Measurements from ENCODE around the gene LYRM9.

LYRM9 gene

DNA sequence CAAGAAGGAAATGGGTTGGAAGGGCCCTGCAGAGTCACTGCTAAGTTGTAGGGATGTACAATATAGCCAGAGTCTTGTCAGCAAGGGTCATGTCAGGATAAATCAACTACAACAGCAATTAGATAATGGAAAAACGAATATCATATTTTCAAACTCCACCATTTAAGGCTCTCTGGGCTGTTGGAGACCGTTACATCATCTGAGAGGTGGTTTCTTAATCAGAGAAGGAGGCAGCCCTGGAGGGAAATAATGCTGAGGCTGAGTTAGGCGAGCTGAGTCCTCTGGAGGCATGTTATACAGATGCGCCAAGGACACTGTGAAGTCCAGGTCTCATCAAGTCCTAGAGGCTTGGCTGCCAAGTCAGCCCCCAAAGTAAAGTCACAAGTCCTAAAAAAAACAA lies 30.3 kb downstream of the LYRM9 start:
- TF ChIP-seq, protein P1, sequence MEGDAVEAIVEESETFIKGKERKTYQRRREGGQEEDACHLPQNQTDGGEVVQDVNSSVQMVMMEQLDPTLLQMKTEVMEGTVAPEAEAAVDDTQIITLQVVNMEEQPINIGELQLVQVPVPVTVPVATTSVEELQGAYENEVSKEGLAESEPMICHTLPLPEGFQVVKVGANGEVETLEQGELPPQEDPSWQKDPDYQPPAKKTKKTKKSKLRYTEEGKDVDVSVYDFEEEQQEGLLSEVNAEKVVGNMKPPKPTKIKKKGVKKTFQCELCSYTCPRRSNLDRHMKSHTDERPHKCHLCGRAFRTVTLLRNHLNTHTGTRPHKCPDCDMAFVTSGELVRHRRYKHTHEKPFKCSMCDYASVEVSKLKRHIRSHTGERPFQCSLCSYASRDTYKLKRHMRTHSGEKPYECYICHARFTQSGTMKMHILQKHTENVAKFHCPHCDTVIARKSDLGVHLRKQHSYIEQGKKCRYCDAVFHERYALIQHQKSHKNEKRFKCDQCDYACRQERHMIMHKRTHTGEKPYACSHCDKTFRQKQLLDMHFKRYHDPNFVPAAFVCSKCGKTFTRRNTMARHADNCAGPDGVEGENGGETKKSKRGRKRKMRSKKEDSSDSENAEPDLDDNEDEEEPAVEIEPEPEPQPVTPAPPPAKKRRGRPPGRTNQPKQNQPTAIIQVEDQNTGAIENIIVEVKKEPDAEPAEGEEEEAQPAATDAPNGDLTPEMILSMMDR (IDR thresholded peaks at IDR 0.05; ENCODE audit: insufficient read depth, low read length, missing control alignments) = no peak
- H3K4me3 ChIP-seq (ENCODE audit: low read depth, low read length) = no peak overlapping the region
- ChIA-PET POLR2A (no interaction called here), CTCF (no interaction called here)
- no peak for DNase-seq (ENCODE audit: low read depth, low spot score)

DNA sequence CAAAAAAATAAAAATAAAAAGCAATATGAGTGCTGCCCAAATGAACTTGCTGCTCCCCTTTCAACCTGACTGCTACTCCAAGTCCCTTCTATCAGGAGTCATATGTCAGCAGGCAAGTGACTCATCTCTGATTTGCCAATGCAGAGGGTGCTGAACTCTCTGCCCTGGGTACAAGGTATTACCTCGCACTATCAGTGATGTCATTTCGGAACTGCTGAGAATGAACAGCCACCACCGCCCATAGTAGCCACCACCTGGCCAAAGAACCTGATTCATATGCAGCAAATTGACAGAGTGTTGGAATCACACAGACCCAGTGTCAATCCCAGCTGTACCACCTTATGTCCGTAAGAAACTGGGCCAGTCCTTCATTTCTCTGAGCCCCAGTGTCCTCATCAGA lies 31.2 kb downstream of the LYRM9 start:
- no peak overlapping the region for H3K4me3 ChIP-seq (ENCODE audit: low read depth, low read length)
- ChIA-PET POLR2A (no interaction called here), CTCF (interaction anchor here (2.4 kb wide), 1 partner anchor 18 kb away, joined by 7 read pairs; no protein-coding TSS in a partner anchor)
- no peak for DNase-seq (ENCODE audit: low read depth, low spot score)
- TF ChIP-seq, protein P1 (IDR thresholded peaks at IDR 0.05; ENCODE audit: insufficient read depth, low read length, missing control alignments) = no peak

DNA sequence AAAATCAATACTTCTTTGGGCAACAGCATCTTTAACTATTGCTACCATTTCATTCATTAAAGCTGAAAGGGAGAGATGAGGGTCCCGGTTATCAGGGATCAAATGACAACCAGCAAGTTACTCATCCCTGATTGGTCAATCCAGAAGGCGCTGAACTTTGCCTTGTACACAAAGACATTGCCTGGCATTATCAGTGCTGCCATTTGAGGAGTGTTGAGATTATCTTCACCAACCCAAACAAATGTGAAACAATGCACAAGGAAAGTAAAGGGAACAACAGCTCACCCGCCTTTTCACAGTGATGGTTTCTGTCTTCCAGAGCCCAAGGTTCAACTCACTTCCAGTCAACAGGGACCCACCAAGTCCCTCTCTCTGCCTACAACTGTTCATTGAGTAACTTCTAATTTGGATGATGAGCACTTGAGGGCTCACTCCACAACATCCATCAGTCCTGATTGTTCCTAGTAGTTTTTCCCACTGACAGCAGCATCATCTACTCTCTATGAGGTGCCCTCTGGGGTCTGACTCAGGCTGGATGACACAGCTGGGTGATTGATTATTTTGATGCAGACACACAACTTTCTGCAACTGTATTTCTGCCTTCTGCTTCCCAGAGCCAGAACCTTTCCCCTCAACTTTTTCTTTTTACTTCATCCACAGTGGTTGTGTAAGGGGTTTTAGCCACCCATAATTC lies 32.0 kb downstream of the LYRM9 start:
- POLR2A ChIA-PET = no interaction called here
- no peak overlapping the region for H3K4me3 ChIP-seq (ENCODE audit: low read depth, low read length)
- CTCF ChIA-PET = interaction anchor here (1.2 to 2.4 kb wide), 3 partner anchors 19 to 56 kb away, joined by 3 to 7 read pairs (median 4); no protein-coding TSS in a partner anchor
- TF ChIP-seq, protein P1 (IDR thresholded peaks at IDR 0.05; ENCODE audit: insufficient read depth, low read length, missing control alignments) = no peak
- DNase-seq (ENCODE audit: low read depth, low spot score) = no peak

DNA sequence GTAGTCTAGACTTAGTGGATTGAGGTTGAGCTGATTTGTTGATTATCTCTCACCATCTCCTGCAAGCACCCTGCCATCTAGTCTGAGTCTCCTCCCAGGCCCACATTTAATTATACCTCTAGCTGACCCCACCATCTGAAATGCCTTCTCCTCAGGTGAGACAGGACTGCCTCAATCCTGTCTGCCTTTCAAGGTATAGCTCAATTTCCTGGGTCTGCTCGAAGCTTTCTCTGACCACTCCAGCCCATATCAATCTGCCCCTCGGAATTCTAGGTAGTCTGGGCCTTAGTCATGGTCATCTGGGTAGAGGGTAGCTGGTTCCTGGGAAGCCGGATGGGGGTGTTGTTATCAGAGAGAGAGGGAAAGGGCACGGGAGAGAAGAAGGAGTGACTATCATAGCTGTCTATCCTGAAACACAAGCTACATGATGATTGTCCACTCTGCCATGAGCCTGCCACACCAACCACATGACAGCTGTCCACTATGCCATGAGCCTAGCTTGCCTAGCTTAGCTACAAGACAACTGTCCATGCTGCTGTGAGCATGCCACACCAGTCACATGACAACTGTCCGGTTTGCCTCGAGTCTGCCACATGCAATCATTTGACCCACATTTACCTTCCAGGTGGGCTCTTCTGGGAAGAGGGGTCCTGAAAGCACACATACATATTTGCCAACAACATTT lies 34.4 kb downstream of the LYRM9 start:
- no peak overlapping the region for H3K4me3 ChIP-seq (ENCODE audit: low read depth, low read length)
- TF ChIP-seq, protein P1 (IDR thresholded peaks at IDR 0.05; ENCODE audit: insufficient read depth, low read length, missing control alignments) = no peak
- no peak for DNase-seq (ENCODE audit: low read depth, low spot score)
- CTCF ChIA-PET = interaction anchor here (1.5 to 1.8 kb wide), 2 partner anchors 21 to 36 kb away, joined by 3 to 6 read pairs; no protein-coding TSS in a partner anchor
- POLR2A ChIA-PET = no interaction called here

DNA sequence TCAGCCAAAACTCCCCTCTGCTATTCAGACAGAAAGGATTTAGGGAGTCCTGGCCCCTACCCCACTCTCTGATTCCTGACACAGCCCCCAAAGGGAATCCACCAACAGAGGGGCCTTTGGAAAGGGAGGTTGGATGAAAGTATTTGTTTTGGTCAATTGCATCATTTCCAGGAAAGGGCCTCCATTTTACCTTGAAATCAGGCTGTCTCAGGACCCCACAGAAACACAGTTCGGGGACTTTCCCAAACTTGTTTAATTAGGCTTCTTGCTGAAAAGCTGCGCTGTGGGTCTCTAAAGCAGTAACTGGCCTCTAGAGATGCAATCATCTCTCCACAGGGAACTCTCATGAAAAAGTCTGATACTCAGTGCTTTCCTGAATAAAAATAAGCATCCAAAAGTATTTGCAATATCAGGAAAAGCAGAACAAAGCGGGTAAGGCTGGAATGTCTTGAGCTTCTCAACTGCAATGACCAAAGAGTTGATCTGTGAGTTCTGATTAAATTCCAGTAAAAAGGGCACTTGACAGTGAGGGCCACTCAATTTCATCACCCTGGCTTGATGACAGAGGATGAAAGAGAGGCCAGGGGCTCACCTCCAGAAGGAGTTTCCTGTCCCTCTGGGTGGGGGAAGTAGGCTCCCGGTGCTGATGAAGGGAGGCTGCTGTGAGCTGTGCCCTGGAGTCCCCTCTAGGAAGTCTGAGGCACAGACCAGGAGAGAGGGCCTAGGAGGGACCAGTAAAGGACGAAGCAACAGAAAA lies 36.3 kb downstream of the LYRM9 start:
- POLR2A ChIA-PET = no interaction called here
- CTCF ChIA-PET = no interaction called here
- no peak for DNase-seq (ENCODE audit: low read depth, low spot score)
- no peak overlapping the region for H3K4me3 ChIP-seq (ENCODE audit: low read depth, low read length)
- TF ChIP-seq, protein P1 (IDR thresholded peaks at IDR 0.05; ENCODE audit: insufficient read depth, low read length, missing control alignments) = no peak

DNA sequence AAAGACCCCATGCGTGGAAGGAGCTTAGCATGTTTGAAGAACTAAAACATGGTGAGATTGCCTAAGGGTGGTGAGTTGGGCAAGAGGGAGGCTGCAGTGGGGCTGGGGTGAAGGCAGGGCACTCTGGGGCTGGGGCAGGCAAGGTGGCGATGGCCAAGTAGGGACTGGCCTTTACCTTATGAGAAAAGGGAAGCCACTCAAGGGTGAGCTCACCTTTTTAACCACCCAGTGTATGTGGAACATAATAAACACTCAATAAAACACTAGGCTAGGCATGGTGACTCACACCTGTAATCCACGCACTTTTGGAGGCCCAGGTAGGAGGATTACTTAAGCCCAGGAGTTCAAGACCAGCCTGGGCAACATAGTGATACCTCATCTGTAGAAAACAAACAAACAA lies 37.7 kb downstream of the LYRM9 start:
- ChIA-PET POLR2A (no interaction called here), CTCF (interaction anchor here (1.7 kb wide), 1 partner anchor 24 kb away, joined by 4 read pairs; no protein-coding TSS in a partner anchor)
- TF ChIP-seq, protein P1 (IDR thresholded peaks at IDR 0.05; ENCODE audit: insufficient read depth, low read length, missing control alignments) = no peak
- DNase-seq (ENCODE audit: low read depth, low spot score) = no peak
- no peak overlapping the region for H3K4me3 ChIP-seq (ENCODE audit: low read depth, low read length)

Data from AG04449 (cell line).